ENCODE measurements around the gene HYAL3. TPM values are rescaled to one million over a fixed set of nuclear protein-coding genes. Genes with fewer than 3 reads are reported as not detected.
A peak's percentile ranks its signal among the peaks of the same experiment; 100 is the strongest.

HYAL3 gene
- total and polyA plus RNA-seq, 2 of the 13 experiments (the other 11 are each of a cell fraction or from before 2014, with no cell fraction given), result 5.5 to 10.4 TPM

GRCh38 chr3:50321336-50322114 lies 22.3 kb upstream of the HYAL3 start (continued):
- TF ChIP-seq HMGXB3 (CRISPR knock-in tag; IDR thresholded peaks at IDR 0.05; ENCODE audit: borderline replicate concordance) (no peak), ATM (IDR thresholded peaks at IDR 0.05; ENCODE audit: borderline replicate concordance) (no peak), WIZ (CRISPR knock-in tag; IDR thresholded peaks at IDR 0.05) (no peak), KLF16 (CRISPR knock-in tag; IDR thresholded peaks at IDR 0.05) (peak in 1 of 2 experiments; percentile 11; a peak in 1 of 4 replicates), ZNF274 (CRISPR knock-in tag; IDR thresholded peaks at IDR 0.05) (0 out of 2 replicates have a peak, but pooled peaks have one; percentile 26), ZNF660 (CRISPR knock-in tag; IDR thresholded peaks at IDR 0.05; ENCODE audit: borderline replicate concordance, low read depth) (no peak), GPN1 (CRISPR knock-in tag; IDR thresholded peaks at IDR 0.05; ENCODE audit: borderline replicate concordance) (no peak), MAZ (IDR thresholded peaks at IDR 0.05; ENCODE audit: borderline replicate concordance, low read depth, low read length) (peak; percentile 86; the same call in 1 of the 2 replicates), MAZ (CRISPR knock-in tag; IDR thresholded peaks at IDR 0.05; ENCODE audit: low read depth) (peak; percentile 41; the same call in 1 of the 2 replicates), JUNB (CRISPR knock-in tag; IDR thresholded peaks at IDR 0.05; ENCODE audit: borderline replicate concordance) (no peak), EHMT2 (IDR thresholded peaks at IDR 0.05; ENCODE audit: borderline replicate concordance, low read depth, low read length) (no peak), CEBPB (IDR thresholded peaks at IDR 0.05; ENCODE audit: borderline replicate concordance, low read depth, low read length) (no peak), ZNF749 (CRISPR knock-in tag; IDR thresholded peaks at IDR 0.05; ENCODE audit: borderline replicate concordance) (peak; percentile 17; the same call in 1 of the 2 replicates), HBP1 (CRISPR knock-in tag; IDR thresholded peaks at IDR 0.05; ENCODE audit: low read depth) (0 out of 2 replicates have a peak, but pooled peaks have one; percentile 18), ERF (CRISPR knock-in tag; IDR thresholded peaks at IDR 0.05) (no peak; the same call in 1 of the 2 replicates), CREM (IDR thresholded peaks at IDR 0.05) (peak; percentile 48; the same call in 1 of the 2 replicates), CREM (CRISPR knock-in tag; IDR thresholded peaks at IDR 0.05) (no peak), SKI (IDR thresholded peaks at IDR 0.05; ENCODE audit: partially characterized antibody) (peak; percentile 48), IKZF5 (CRISPR knock-in tag; IDR thresholded peaks at IDR 0.05) (no peak), ZNF101 (CRISPR knock-in tag; IDR thresholded peaks at IDR 0.05; ENCODE audit: borderline replicate concordance, low read depth) (no peak)
